GM19463 (cell line): ENCODE data around the gene SPACA9.

Source experiments
- ATAC-seq: cut with Tn5 transposase; IDR thresholded peaks from one replicate; pipeline ENCODE4 v1.9.1; 2021; ENCODE audit warnings: mild to moderate bottlenecking, moderate library complexity; ENCODE audit not compliant: unreplicated experiment

The SPACA9 gene

GRCh38 chr9:132935026-132935425, 56.3 kb downstream of the SPACA9 start:
- no peak for ATAC-seq

DNA sequence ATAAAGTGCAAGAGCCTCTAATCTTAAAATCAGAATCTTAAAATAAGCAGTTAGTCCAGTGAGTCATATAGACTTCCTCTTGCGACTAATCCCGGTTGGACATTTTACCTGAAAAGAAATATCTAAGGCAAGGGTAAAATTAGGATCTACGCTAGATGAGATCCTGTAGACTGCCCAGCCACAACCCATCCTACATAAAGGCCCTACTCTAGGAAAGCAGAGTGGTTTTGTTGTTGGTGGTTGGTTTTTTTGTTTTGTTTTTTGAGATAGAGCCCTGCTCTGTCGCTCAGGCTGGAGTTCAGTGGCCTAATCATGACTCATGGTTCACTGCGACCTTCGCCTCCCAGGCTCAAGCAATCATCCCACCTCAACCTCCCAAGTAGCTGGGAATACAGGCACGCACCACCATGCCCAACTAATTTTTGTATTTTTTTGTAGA, 58.8 kb downstream of the SPACA9 start:
- ATAC-seq, result no peak

- no peak for ATAC-seq
These were observed 60.5 kb downstream of the SPACA9 start for GRCh38 chr9:132939169-132939568.
